ENCODE data around the gene SHROOM1. TPM values are rescaled to one million over a fixed set of nuclear protein-coding genes. Genes with fewer than 3 reads are reported as not detected.
A peak's percentile ranks its signal among the peaks of the same experiment; 100 is the strongest.

Gene SHROOM1
- total RNA-seq, 1 donor from 2014 or later: 10.6 TPM

GRCh38 chr5:132826424-132827082 lies 3.9 kb downstream of the SHROOM1 start:
- peak; percentile 51 for DNase-seq (ENCODE audit: low spot score)

DNA sequence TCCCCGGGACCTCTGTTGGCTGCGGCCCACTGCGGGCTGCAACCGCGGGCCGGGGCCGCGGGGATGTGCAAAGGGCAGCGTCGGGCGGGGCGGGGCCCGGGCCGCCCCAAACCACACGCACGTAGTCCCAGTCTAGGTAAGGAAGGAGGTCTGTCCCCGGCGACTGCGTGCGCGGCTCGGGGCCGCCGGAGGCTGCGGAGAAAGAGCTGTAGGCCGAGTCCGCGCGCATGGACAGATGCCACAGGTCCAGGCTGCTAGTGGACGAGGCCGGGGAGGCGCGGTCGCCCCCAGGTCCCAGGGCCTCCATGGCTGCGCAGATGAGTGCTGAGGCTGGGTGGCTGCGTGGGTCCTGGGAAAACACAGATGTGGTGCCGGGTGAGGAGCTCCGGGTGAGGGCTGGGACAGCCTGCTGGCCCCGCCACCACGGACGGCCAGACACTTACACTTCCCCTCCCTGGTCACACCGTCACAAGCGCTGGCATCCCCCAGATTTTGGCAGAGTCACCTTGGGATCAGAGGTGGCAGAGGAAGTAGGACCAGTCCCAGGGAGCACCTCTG lies 4.5 kb downstream of the SHROOM1 start:
- DNase-seq (ENCODE audit: low spot score): no peak

- DNase-seq (ENCODE audit: low spot score): no peak
Measured at GRCh38 chr5:132825033-132825833, 5.2 kb downstream of the SHROOM1 start.

- DNase-seq (ENCODE audit: low spot score): no peak
Measured at GRCh38 chr5:132824426-132824825, 6.0 kb downstream of the SHROOM1 start.

GRCh38 chr5:132823481-132824050 lies 6.9 kb downstream of the SHROOM1 start:
- DNase-seq (ENCODE audit: low spot score): no peak

DNA sequence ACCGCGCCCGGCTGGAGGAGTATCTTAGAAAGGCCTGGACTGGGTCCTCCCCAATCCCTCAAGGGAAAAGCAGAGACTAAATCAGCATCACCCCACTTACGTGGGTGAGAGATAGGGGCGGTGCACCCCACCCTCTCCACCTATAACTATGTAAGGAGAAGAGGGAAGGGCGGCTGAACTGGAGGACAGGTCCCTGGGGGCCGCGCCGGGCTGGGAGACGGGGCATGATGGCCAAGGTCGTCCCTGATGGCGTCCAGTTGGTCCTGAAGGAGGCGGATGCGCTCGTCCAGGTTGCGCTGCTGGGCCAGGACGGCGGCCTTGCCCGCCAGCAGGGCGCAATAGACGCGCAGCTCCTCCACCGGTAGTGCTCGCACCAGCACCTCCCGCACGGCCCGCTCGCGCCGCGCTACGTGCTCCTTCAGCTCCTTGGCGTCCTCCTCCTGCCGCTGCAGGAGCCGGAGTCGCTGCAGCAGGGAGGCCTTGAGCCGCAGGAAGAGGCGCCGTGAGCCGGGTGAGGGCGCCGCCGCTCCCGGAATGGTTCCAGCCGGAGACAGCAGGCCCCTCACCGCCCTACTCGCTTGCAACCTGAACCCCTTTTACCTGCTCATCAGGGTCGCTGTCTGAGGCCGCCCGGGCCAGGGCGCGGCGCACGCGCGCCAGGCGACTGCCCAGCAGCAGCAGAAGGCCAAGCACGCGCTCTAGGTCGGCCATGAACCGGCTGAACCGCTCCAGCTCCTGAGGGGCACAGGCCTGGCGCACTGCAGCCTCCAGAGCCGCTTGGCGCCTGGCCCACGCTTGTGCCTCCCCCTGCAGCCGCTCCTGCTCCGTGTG lies 7.6 kb downstream of the SHROOM1 start:
- no peak for DNase-seq (ENCODE audit: low spot score)

- no peak for DNase-seq (ENCODE audit: low spot score)
Measured at GRCh38 chr5:132821791-132822190, 8.7 kb downstream of the SHROOM1 start.

- no peak for DNase-seq (ENCODE audit: low spot score)
Measured at GRCh38 chr5:132821350-132821749, 9.1 kb downstream of the SHROOM1 start.

DNA sequence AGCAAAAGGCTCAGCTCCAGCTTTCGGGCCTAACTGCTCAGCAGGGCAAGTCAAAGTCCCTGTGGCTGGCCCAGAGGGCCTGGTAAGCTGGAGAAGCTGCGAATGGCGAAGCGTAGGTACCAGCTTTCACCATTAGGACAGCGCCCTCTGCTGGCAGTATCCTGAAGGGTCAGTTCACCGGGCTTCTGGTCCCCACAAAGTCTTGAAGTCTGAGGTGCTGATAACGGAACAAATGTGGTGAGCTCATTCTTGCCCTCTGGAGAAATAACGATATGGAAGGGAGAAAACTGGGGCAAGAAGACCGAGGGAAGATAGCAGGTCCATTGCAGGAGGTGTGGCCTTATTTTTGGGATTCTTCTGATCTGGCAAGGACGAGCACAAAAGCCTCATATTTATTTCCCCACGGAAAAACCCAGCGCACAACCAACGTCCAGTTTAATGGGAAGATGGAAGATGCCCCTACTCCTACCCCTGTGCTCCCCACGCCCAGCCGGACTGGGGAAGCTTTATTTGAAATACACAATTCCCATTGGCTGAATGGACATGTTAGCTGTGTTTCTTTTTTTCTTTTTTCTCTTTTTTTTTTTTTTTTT lies 10.2 kb downstream of the SHROOM1 start:
- DNase-seq (ENCODE audit: low spot score): peak; percentile 96

DNA sequence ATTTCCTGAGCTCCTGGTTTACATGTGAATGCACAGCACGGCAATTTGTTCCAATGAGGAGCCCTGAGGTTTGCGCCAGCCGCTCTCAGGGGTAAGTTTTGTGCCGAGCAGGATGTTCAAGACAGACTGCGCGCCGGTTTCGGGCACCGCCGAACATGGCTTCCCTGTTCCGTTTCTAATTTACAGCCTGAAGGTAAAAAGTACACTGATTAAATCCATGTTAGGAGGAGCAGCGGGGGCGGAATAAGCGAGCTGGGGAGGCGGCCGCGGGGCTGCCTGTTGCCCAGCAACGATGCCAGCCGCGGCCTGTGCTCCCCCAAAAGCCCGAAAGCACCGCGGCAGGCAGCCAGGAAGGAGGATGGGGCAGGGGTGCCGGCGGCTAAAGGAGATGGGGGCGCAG lies 11.0 kb downstream of the SHROOM1 start:
- no peak for DNase-seq (ENCODE audit: low spot score)

DNA sequence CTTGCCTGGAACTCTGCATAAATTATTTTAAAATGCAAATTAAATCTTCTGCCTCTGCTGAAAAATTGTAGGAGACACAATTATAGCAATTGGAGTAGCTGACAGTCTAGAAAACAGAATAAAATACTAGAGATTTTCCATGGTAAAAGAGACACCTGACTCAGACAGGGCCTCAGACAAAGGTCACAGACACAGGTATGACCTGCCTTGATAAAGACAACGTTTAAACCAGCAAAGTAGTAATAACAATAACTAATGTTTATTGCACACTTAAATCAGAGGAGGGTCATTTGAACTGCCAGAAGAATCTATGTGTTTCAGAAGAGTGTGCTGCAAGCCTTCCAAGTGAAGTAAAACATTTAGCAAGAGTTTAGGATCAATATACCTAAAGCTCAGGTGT lies 13.4 kb downstream of the SHROOM1 start:
- DNase-seq (ENCODE audit: low spot score): no peak

- DNase-seq (ENCODE audit: low spot score): no peak
Measured at GRCh38 chr5:132816554-132816953, 13.9 kb downstream of the SHROOM1 start.

DNA sequence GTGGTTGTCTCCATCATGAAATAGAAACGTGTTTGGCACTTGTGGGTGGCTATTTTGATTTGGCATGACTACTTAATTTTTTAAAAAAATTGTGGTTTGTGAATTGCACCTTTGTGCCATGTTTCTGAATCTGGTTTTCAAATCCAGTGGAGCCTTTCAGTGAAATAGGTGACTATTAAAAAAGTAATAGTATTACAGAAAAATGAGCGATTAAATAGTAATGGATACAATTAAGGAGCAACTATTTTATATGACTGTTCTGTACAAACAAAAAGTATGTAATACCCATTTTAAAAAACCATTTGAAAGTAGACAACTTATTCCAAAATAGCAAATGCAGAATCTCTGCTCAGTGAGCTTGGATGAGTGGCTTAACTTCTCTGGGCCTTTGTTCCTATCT lies 14.4 kb downstream of the SHROOM1 start:
- no peak for DNase-seq (ENCODE audit: low spot score)

GRCh38 chr5:132815454-132815853 lies 15.0 kb downstream of the SHROOM1 start:
- no peak for DNase-seq (ENCODE audit: low spot score)

DNA sequence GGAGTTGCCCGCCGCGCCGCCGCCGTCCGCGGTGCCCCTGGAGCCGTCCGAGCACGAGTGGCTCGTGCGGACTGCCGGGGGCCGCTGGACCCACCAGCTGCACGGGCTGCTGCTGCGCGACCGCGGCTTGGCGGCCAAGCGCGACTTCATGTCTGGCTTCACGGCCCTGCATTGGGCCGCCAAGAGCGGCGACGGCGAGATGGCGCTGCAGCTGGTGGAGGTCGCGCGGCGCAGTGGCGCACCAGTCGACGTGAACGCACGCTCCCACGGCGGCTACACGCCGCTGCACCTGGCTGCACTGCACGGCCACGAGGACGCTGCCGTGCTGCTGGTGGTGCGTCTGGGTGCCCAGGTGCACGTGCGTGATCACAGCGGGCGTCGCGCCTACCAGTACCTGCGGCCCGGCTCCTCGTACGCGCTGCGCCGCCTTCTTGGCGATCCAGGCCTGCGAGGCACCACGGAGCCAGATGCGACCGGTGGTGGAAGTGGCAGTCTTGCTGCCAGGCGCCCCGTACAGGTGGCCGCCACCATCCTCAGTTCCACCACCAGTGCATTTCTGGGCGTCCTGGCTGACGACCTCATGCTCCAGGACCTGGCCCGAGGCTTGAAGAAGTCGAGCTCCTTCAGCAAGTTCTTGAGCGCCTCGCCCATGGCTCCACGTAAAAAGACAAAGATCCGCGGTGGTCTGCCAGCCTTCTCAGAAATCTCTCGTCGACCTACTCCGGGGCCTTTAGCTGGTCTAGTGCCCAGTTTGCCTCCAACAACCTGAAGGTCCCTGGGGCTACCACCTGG lies 15.7 kb downstream of the SHROOM1 start:
- DNase-seq (ENCODE audit: low spot score): no peak

DNA sequence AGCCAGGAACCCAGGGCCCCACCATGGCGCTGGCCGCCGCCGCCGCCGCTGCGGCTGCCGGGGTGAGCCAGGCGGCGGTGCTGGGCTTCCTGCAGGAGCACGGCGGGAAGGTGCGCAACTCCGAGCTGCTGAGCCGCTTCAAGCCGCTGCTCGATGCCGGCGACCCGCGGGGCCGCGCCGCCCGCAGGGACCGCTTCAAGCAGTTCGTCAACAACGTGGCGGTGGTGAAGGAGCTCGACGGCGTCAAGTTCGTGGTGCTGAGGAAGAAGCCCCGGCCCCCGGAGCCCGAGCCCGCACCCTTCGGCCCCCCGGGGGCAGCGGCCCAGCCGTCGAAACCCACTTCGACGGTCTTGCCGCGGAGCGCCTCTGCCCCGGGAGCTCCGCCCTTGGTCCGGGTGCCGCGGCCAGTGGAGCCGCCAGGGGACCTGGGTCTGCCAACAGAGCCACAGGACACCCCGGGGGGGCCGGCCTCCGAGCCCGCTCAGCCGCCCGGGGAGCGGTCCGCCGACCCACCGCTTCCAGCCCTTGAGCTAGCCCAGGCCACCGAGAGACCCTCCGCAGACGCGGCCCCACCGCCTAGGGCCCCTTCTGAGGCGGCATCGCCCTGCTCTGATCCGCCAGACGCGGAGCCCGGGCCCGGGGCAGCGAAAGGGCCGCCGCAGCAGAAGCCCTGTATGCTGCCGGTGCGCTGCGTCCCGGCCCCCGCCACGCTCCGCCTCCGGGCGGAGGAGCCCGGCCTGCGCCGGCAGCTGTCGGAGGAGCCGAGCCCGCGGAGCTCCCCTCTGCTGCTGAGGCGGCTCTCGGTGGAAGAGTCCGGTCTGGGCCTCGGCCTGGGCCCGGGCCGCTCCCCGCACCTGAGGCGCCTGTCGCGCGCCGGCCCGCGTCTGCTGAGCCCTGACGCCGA lies 16.6 kb downstream of the SHROOM1 start:
- DNase-seq (ENCODE audit: low spot score): no peak

DNA sequence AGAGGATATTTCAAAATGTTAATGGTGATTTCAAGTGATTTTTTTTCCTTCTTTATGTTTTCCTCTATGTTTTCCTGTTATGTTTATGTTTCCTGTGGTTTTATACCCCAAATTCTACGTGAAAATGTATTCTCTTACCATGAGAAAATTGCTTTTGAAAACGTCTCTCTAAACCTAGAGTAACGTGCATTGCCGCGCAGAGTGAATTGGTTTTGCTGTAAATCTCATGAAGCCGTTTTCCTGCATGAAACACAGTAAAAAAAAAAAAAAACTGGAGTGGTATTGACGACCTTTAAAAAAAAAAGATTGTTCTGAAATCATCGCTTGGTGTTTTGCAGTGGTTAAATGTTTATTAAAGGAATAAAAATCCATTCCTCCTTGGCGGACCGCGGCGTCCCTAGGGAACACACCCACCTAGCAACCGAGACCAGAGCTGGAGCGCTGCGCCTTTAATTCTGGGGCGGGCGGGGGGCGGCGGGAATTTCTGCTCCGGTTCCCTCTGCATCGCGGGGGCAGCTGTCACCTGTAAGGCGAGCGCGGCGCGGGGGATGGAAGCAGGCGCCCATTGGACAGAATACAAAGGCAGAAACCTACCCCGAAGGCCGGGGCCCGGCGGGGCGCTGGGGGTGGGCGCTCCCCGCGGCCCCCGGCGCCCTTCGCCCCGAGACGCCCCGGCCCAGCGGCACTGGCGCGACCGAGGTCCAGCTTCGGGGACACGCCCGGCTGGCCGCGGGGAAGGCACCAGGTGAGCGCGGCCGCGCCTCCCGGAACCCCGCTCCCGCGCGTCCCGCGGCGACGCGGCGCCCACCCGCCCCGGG lies 17.5 kb downstream of the SHROOM1 start, which contains the start of gene SOWAHA:
TSS of gene SOWAHA (plus strand) at position 522 of the 818 bp plus-strand sequence. CDS start 320 bp downstream, outside the sequence.
- no peak for DNase-seq (ENCODE audit: low spot score)
